WTC11 (cell line): ENCODE measurements around the gene GUCY1A2. TPM values are rescaled to one million over a fixed set of nuclear protein-coding genes. Genes with fewer than 3 reads are reported as not detected.

Source experiments
- ATAC-seq: fragments of 200-7000 bp; cut with Tn5 transposase; 2 replicates; pipeline ENCODE4 v1.10.0; 2021; ENCODE audit warnings: mild to moderate bottlenecking, moderate library complexity
- CTCF ChIA-PET: fragments of 300-600 bp; sonication (Branson Sonifier 250); formaldehyde crosslinking; loops from one replicate; lab custom pipeline; 2021; ENCODE audit warnings: antibody characterized with exemption; lab: Charles Lee
- POLR2A ChIA-PET: fragments of 350-600 bp; sonication (Branson Sonifier 250); formaldehyde crosslinking; loops from one replicate; lab custom pipeline; 2021; ENCODE audit warnings: antibody characterized with exemption; lab: Charles Lee
- DNase-seq: peaks from one replicate; pipeline ENCODE4 v3.0.0; 2021; ENCODE audit warnings: low spot score
- H3K27ac Mint-ChIP-seq: 2 replicates; pipeline ENCODE4 v1.8.0; 2021; ENCODE audit warnings: mixed read lengths
- H3K27me3 Mint-ChIP-seq: 2 replicates; pipeline ENCODE4 v1.8.0; 2021; ENCODE audit warnings: low read depth, mild to moderate bottlenecking, moderate library complexity, mixed read lengths
- H3K36me3 Mint-ChIP-seq: 2 replicates; pipeline ENCODE4 v1.8.0; 2021; ENCODE audit warnings: mixed read lengths
- H3K4me1 Mint-ChIP-seq: 2 replicates; pipeline ENCODE4 v1.8.0; 2022; ENCODE audit warnings: mixed read lengths
- H3K4me3 Mint-ChIP-seq: 2 replicates; pipeline ENCODE4 v1.8.0; 2021; ENCODE audit warnings: mild to moderate bottlenecking, moderate library complexity, mixed read lengths
- H3K9me3 Mint-ChIP-seq: 2 replicates; pipeline ENCODE4 v1.8.0; 2021; ENCODE audit warnings: mixed read lengths
- AFF4 ChIP-seq: sonication (generic); formaldehyde crosslinking; IDR thresholded peaks from 2 replicates; pipeline ENCODE4 v1.8.1; 2023; ENCODE audit warnings: mild to moderate bottlenecking, missing genetic modification reagents, borderline replicate concordance
- E2F4 ChIP-seq: sonication (generic); formaldehyde crosslinking; IDR thresholded peaks from 2 replicates; pipeline ENCODE4 v1.8.1; 2022; ENCODE audit warnings: low read depth, mild to moderate bottlenecking, moderate library complexity, missing genetic modification reagents, borderline replicate concordance
- ERG ChIP-seq: fragments of 250-450 bp; sonication (Bioruptor Pico); IDR thresholded peaks from 2 replicates; pipeline ENCODE4 v1.8.0; 2021; ENCODE audit warnings: mild to moderate bottlenecking
- FOXK1 ChIP-seq: sonication (generic); formaldehyde crosslinking; IDR thresholded peaks from 2 replicates; pipeline ENCODE4 v1.8.0; 2022; ENCODE audit warnings: mild to moderate bottlenecking, moderate library complexity, missing genetic modification reagents
- GTF2I ChIP-seq: fragments of 250-450 bp; sonication (Bioruptor Pico); conservative IDR thresholded peaks from 2 replicates; pipeline ENCODE4 v1.4.0; 2021; ENCODE audit warnings: mild to moderate bottlenecking
- IRF2 ChIP-seq: sonication (generic); formaldehyde crosslinking; IDR thresholded peaks from 2 replicates; pipeline ENCODE4 v1.8.0; 2022; ENCODE audit warnings: low read depth, missing genetic modification reagents, borderline replicate concordance
- JUN ChIP-seq: sonication (generic); formaldehyde crosslinking; IDR thresholded peaks from 2 replicates; pipeline ENCODE4 v1.8.0; 2023; ENCODE audit warnings: mild to moderate bottlenecking, missing genetic modification reagents
- MXD4 ChIP-seq: fragments of 250-450 bp; sonication (Bioruptor Pico); IDR thresholded peaks from 2 replicates; pipeline ENCODE4 v1.8.0; 2021; ENCODE audit warnings: mild to moderate bottlenecking, moderate library complexity, borderline replicate concordance
- OVOL2 ChIP-seq: fragments of 250-450 bp; sonication (Bioruptor Pico); IDR thresholded peaks from 2 replicates; pipeline ENCODE4 v1.9.0; 2021; ENCODE audit warnings: mild to moderate bottlenecking, borderline replicate concordance
- RELA ChIP-seq: sonication (generic); formaldehyde crosslinking; IDR thresholded peaks from 2 replicates; pipeline ENCODE4 v1.8.1; 2022; ENCODE audit warnings: missing genetic modification reagents, mild to moderate bottlenecking, borderline replicate concordance
- RORB ChIP-seq: fragments of 250-450 bp; sonication (Bioruptor Pico); IDR thresholded peaks from 2 replicates; pipeline ENCODE4 v1.9.0; 2021; ENCODE audit warnings: mild to moderate bottlenecking
- SMAD3 ChIP-seq: sonication (generic); formaldehyde crosslinking; IDR thresholded peaks from 2 replicates; pipeline ENCODE4 v1.8.0; 2022; ENCODE audit warnings: missing genetic modification reagents, mild to moderate bottlenecking, borderline replicate concordance
- SOX15 ChIP-seq: fragments of 250-450 bp; sonication (Bioruptor Pico); IDR thresholded peaks from 2 replicates; pipeline ENCODE4 v1.9.0; 2021; ENCODE audit warnings: mild to moderate bottlenecking
- TEAD4 ChIP-seq: sonication (generic); formaldehyde crosslinking; IDR thresholded peaks from 2 replicates; pipeline ENCODE4 v1.8.0; 2022; ENCODE audit warnings: mild to moderate bottlenecking, missing genetic modification reagents
- ZNF263 ChIP-seq: sonication (generic); formaldehyde crosslinking; IDR thresholded peaks from 2 replicates; pipeline ENCODE4 v1.8.1; 2022; ENCODE audit warnings: low read depth, mild to moderate bottlenecking, moderate library complexity, missing genetic modification reagents
- ZNF317 ChIP-seq: sonication (generic); formaldehyde crosslinking; IDR thresholded peaks from 2 replicates; pipeline ENCODE4 v1.8.1; 2023; ENCODE audit warnings: low read depth, mild to moderate bottlenecking, moderate library complexity, missing genetic modification reagents, borderline replicate concordance
- total RNA-seq: library from RNA; stranded (reverse); gene quantifications from 3 replicates; pipeline ENCODE4 v1.2.3, GENCODE V29; 2021
- TF ChIP-seq, protein P1 (sequence below): sonication (generic); formaldehyde crosslinking; IDR thresholded peaks from 2 replicates; pipeline ENCODE4 v1.8.0; 2022; ENCODE audit warnings: mild to moderate bottlenecking, missing genetic modification reagents
- TF ChIP-seq, protein P2 (sequence below): fragments of 250-450 bp; sonication (Bioruptor Pico); conservative IDR thresholded peaks from 2 replicates; pipeline ENCODE4 v1.9.0; 2021; ENCODE audit warnings: mild to moderate bottlenecking
- TF ChIP-seq, protein P3 (sequence below): sonication (generic); formaldehyde crosslinking; IDR thresholded peaks from 2 replicates; pipeline ENCODE4 v1.8.0; 2022; ENCODE audit warnings: missing genetic modification reagents
- TF ChIP-seq, protein P4 (sequence below): sonication (generic); formaldehyde crosslinking; IDR thresholded peaks from 2 replicates; pipeline ENCODE4 v1.8.0; 2023; ENCODE audit warnings: mild to moderate bottlenecking, missing genetic modification reagents

The GUCY1A2 gene
- total RNA-seq, 1 experiment from 2014 or later: 0.90 TPM

DNA sequence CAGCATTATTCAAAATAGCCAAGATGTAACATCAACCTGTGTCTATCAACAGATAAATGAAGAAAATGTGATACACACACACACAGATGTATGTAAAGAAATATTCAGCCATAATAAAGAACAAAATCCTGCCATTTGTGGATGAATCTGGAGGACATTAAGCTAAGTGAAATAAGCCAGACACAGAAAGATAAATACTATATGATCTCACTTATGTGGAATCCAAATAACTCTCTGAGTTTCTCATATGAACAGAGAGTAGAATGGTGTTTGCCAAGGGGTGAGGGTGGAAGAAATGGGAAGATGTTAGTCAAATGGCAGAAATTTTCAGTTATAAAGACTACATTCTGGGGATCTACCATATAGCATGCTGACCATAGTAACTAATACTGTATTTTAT, 224.2 kb downstream of the GUCY1A2 start (continued):
- TF ChIP-seq AFF4 (no peak), OVOL2 (CRISPR knock-in tag) (no peak)
- TF ChIP-seq, protein P1, sequence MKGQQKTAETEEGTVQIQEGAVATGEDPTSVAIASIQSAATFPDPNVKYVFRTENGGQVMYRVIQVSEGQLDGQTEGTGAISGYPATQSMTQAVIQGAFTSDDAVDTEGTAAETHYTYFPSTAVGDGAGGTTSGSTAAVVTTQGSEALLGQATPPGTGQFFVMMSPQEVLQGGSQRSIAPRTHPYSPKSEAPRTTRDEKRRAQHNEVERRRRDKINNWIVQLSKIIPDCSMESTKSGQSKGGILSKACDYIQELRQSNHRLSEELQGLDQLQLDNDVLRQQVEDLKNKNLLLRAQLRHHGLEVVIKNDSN (CRISPR knock-in tag): no peak
- TF ChIP-seq, protein P2, sequence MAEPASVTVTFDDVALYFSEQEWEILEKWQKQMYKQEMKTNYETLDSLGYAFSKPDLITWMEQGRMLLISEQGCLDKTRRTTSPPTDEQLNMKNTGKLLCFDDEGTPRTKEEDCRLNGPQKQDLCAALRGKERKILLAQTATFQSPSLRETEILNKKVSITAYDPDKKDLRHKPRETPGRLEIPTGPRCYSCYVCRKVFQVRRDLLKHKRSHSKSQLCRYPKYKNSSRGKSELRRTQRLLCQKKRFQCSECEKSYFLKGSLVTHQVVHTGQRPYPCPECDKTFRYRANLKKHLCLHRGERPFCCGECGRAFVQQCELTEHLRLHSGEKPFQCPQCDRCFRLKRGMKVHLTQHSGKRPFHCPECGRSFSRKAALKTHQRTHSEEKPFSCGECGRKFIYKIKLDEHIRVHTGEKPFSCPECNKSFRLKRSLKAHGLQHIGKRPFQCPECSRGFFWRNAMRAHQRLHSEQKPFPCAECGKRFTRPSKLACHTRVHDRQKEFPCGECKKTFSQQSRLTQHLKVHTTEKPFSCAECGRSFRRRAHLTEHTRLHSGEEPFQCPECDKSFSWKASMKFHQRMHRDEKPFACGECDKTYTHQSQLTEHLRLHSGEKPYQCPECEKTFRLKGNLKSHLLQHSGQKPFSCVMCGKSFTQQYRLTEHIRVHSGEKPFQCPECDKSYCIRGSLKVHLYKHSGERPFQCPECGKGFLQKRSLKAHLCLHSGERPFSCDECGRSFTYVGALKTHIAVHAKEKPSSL (CRISPR knock-in tag): no peak
- TF ChIP-seq, protein P3, sequence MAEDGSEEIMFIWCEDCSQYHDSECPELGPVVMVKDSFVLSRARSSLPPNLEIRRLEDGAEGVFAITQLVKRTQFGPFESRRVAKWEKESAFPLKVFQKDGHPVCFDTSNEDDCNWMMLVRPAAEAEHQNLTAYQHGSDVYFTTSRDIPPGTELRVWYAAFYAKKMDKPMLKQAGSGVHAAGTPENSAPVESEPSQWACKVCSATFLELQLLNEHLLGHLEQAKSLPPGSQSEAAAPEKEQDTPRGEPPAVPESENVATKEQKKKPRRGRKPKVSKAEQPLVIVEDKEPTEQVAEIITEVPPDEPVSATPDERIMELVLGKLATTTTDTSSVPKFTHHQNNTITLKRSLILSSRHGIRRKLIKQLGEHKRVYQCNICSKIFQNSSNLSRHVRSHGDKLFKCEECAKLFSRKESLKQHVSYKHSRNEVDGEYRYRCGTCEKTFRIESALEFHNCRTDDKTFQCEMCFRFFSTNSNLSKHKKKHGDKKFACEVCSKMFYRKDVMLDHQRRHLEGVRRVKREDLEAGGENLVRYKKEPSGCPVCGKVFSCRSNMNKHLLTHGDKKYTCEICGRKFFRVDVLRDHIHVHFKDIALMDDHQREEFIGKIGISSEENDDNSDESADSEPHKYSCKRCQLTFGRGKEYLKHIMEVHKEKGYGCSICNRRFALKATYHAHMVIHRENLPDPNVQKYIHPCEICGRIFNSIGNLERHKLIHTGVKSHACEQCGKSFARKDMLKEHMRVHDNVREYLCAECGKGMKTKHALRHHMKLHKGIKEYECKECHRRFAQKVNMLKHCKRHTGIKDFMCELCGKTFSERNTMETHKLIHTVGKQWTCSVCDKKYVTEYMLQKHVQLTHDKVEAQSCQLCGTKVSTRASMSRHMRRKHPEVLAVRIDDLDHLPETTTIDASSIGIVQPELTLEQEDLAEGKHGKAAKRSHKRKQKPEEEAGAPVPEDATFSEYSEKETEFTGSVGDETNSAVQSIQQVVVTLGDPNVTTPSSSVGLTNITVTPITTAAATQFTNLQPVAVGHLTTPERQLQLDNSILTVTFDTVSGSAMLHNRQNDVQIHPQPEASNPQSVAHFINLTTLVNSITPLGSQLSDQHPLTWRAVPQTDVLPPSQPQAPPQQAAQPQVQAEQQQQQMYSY (CRISPR knock-in tag): no peak
- TF ChIP-seq, all 79 proteins: peak for 0

DNA sequence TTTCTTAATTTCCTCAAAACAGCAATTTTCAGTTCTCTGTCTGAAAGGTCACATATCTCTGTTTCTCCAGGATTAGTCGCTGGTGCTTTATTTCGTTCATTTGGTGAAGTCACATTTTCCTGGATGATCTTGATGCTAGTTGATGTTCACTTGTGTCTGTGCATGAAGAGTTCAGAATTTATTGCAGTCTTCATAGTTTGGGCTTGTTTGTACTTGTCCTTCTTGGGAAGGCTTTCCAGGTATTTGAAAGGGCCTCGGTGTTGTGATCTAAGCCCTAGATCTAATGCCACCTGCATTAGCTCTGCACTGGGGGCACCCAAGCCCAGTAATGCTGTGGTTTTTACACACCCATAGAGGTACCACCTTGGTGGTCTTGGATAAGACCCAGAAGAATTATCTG, 228.9 kb downstream of the GUCY1A2 start:
- no peak for DNase-seq
- Mint-ChIP-seq H3K27ac (no peak overlapping the region), H3K4me1 (peaks cover 16% of the 10 kb centered on the region), H3K36me3 (peaks cover 9% of the 10 kb centered on the region; the same call in 1 of the 2 replicates), H3K4me3 (no peak overlapping the region), H3K27me3 (no peaks in the 10 kb centered on the region), H3K9me3 (peaks cover 24% of the 10 kb centered on the region)
- TF ChIP-seq JUN (no peak), TEAD4 (CRISPR knock-in tag) (no peak), RORB (no peak), SOX15 (no peak), MXD4 (no peak), E2F4 (CRISPR knock-in tag) (no peak), ERG (CRISPR knock-in tag) (no peak), SMAD3 (no peak), FOXK1 (no peak), IRF2 (CRISPR knock-in tag) (no peak), GTF2I (CRISPR knock-in tag) (no peak), ZNF263 (CRISPR knock-in tag) (no peak), RELA (CRISPR knock-in tag) (no peak), ZNF317 (CRISPR knock-in tag) (no peak)
- TF ChIP-seq, protein P4, sequence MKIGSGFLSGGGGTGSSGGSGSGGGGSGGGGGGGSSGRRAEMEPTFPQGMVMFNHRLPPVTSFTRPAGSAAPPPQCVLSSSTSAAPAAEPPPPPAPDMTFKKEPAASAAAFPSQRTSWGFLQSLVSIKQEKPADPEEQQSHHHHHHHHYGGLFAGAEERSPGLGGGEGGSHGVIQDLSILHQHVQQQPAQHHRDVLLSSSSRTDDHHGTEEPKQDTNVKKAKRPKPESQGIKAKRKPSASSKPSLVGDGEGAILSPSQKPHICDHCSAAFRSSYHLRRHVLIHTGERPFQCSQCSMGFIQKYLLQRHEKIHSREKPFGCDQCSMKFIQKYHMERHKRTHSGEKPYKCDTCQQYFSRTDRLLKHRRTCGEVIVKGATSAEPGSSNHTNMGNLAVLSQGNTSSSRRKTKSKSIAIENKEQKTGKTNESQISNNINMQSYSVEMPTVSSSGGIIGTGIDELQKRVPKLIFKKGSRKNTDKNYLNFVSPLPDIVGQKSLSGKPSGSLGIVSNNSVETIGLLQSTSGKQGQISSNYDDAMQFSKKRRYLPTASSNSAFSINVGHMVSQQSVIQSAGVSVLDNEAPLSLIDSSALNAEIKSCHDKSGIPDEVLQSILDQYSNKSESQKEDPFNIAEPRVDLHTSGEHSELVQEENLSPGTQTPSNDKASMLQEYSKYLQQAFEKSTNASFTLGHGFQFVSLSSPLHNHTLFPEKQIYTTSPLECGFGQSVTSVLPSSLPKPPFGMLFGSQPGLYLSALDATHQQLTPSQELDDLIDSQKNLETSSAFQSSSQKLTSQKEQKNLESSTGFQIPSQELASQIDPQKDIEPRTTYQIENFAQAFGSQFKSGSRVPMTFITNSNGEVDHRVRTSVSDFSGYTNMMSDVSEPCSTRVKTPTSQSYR (CRISPR knock-in tag): no peak
- ChIA-PET POLR2A (no interaction called here), CTCF (no interaction called here)
- ATAC-seq: no peak
